Measurements from ENCODE around the gene GLTP.

DNA sequence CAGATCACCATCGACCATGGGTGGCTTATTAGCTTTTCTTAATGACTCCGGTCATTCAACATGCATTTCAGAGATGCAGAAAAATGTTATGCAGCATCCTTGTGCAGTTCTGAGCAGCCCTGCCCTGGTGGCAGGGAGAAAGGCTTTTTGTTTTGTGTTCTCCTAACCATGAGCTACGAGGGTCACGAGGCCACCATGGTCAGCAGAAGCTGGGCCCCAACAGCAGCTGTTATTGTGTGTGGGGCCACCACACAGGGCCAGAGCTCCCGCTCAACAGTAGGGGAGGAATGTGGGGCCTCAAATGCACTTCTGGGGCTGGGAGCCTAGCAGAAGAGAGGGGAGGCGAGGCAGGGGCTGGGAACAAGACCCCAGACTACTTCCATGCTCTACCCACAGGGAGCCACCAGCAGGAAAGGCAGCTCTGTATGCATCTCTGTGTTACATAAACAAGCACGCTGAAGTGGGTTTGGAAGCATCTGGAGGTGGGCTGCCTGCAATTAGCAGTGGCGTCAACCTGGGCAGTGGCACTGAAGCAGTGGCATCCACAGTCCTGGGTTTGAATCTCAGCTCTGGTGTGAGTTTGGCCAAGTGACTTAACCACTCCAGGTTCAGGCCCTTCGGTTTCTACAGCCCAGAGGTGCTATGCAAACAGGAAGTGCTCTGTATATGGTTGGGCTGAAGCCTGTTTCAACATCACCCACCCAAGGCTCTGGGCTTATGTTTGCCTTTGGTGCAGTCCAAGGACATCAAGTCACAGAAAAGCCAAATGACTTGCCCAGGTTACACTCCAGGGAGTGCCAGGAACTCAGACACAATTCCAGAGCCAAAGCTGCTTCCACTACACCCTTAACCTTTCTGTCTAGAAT lies 16.3 kb downstream of the GLTP start:
- TF ChIP-seq ZNF496 (CRISPR knock-in tag; IDR thresholded peaks at IDR 0.05; ENCODE audit: insufficient replicate concordance) (no peak), SIN3A (IDR thresholded peaks at IDR 0.05; ENCODE audit: borderline replicate concordance, low read depth, low read length) (no peak)
- TF ChIP-seq, protein P1, sequence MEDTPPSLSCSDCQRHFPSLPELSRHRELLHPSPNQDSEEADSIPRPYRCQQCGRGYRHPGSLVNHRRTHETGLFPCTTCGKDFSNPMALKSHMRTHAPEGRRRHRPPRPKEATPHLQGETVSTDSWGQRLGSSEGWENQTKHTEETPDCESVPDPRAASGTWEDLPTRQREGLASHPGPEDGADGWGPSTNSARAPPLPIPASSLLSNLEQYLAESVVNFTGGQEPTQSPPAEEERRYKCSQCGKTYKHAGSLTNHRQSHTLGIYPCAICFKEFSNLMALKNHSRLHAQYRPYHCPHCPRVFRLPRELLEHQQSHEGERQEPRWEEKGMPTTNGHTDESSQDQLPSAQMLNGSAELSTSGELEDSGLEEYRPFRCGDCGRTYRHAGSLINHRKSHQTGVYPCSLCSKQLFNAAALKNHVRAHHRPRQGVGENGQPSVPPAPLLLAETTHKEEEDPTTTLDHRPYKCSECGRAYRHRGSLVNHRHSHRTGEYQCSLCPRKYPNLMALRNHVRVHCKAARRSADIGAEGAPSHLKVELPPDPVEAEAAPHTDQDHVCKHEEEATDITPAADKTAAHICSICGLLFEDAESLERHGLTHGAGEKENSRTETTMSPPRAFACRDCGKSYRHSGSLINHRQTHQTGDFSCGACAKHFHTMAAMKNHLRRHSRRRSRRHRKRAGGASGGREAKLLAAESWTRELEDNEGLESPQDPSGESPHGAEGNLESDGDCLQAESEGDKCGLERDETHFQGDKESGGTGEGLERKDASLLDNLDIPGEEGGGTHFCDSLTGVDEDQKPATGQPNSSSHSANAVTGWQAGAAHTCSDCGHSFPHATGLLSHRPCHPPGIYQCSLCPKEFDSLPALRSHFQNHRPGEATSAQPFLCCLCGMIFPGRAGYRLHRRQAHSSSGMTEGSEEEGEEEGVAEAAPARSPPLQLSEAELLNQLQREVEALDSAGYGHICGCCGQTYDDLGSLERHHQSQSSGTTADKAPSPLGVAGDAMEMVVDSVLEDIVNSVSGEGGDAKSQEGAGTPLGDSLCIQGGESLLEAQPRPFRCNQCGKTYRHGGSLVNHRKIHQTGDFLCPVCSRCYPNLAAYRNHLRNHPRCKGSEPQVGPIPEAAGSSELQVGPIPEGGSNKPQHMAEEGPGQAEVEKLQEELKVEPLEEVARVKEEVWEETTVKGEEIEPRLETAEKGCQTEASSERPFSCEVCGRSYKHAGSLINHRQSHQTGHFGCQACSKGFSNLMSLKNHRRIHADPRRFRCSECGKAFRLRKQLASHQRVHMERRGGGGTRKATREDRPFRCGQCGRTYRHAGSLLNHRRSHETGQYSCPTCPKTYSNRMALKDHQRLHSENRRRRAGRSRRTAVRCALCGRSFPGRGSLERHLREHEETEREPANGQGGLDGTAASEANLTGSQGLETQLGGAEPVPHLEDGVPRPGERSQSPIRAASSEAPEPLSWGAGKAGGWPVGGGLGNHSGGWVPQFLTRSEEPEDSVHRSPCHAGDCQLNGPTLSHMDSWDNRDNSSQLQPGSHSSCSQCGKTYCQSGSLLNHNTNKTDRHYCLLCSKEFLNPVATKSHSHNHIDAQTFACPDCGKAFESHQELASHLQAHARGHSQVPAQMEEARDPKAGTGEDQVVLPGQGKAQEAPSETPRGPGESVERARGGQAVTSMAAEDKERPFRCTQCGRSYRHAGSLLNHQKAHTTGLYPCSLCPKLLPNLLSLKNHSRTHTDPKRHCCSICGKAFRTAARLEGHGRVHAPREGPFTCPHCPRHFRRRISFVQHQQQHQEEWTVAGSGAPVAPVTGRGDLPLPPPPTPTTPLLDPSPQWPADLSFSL (CRISPR knock-in tag; IDR thresholded peaks at IDR 0.05): no peak
- TF ChIP-seq, protein P2, sequence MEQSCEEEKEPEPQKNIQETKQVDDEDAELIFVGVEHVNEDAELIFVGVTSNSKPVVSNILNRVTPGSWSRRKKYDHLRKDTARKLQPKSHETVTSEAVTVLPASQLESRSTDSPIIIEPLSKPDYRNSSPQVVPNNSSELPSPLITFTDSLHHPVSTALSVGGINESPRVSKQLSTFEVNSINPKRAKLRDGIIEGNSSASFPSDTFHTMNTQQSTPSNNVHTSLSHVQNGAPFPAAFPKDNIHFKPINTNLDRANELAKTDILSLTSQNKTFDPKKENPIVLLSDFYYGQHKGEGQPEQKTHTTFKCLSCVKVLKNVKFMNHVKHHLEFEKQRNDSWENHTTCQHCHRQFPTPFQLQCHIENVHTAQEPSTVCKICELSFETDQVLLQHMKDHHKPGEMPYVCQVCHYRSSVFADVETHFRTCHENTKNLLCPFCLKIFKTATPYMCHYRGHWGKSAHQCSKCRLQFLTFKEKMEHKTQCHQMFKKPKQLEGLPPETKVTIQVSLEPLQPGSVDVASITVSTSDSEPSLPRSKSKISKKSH (CRISPR knock-in tag; IDR thresholded peaks at IDR 0.05; ENCODE audit: borderline replicate concordance): no peak
